NOMO-1 treated with DMSO at 0.1 percent for 48 hours (cell line): ENCODE data around the gene AKTIP.

Experiments
- DNase-seq: peaks from one replicate; lab custom pipeline; 2025; ENCODE audit not compliant: unreplicated experiment; lab: John Stamatoyannopoulos, UW

The AKTIP gene

DNA sequence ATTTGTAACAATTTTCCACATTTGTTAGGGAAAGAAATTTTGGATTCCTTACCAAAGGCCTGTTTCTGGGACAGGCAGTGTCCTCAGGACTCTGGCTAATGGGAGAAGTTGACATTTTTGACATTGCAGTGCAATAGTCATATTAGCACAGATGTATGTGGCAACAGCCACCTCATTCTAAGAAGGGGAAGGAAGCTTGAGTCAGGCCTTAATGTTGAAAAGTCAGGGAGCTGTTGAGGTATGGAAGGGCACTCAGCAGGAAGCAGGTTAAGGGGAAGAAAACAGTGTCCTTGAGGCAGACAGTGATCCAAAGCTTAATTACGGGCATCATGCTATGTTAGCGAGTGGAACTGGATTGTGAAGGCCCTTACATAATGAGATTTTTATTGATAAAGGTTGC is 20.9 kb downstream of the AKTIP start:
- peak; percentile 89 for DNase-seq

DNA sequence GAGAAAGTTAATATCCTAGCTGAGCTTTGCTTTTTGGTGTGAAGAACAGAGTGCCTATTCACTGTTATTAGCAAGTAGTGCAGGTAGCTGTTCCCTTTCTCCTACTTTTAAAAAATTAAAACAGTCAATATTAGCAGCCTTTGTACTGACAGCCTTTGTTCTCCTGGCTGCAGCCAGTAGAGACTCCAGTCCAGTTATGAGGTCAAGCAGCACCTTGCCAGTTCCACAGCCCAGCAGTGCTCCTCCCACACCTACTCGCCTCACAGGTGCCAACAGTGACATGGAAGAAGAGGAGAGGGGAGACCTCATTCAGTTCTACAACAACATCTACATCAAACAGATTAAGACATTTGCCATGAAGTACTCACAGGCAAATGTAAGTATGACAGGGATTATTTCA is 22.6 kb downstream of the AKTIP start:
- no peak for DNase-seq

DNA sequence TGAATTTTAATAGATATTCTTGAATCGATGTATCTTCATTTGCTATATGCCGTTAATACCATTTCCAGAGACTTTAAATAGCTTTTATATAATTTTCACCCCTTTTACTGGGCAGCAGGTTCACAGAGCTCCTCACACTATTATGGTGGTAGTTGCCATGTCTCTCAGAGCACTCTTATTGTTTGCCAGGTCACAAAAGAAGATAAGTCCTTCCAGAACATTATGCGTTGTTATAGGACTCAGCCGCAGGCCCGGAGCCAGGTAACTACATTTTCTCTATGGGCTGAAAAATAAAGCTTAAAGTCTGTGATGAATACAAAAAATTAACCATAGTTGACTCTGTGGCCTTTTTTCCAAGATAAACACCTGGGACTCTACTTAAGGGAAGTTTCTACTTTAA is 24.0 kb downstream of the AKTIP start:
- no peak for DNase-seq

DNA sequence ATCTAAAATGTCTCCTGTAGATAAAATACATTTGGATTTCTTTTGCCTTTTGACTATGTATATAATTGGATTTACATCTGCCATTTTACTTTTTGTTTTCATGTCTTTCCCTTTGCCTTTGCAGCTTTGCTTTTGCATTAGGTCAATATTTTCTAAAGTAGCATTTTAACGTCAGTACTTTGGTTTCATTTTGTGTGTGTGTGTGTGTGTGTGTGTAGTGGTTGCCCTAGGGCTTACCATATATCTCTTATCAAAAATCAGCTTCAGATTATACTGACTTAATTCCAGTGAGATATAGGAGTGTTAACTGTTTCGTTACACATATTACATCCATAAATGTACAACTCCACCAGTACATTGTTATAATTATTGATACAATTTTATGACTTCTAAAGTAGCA is 26.1 kb downstream of the AKTIP start:
- no peak for DNase-seq

DNA sequence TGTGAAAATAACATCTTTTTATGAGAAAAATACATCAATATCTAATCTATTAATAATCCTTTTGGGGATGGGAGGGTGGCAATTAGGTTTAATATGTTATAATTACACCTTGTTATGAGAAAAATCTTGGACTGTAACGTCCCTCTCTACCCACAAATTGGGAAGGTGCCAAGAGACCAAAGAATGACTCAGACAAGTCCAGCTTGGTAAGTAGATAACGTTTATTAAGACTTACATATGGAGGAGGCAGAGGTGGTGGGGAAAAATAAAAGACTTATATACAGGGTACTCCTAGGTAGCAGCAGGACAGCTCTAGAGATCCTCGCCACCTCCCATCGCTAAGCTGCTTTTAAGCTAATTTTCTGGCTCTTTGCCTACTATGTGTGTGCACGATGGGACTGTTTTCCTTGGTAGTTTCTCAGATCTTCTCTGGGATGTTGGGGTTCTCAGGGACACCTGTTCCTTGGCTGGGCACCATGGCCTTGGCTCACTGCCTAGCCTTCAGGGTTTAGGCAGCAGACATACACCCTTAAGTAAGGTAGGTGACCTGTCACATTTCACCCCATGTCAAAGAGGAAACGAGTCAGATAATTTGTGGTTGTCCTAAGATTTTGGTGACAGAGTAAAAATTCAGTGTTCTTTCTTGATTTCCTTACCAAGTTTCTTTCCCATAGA is 37.3 kb downstream of the AKTIP start:
- no peak for DNase-seq

DNA sequence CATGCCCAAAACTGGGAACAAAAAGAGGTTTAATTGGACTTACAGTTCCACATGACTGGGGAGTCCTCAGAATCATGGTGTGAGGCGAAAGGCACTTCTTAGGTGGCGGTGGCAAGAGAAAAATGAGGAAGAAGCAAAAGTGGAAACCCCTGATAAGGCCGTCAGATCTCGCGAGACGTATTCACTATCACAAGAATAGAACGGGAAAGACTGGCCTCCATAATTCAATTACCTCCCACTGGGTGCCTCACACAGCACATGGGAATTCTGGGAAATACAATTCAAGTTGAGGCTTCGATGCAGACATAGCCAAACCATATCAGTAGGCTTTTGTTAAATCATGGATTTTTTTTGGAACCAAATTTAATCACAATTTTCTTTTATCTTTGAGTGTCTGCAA is 44.4 kb downstream of the AKTIP start:
- DNase-seq = no peak

DNA sequence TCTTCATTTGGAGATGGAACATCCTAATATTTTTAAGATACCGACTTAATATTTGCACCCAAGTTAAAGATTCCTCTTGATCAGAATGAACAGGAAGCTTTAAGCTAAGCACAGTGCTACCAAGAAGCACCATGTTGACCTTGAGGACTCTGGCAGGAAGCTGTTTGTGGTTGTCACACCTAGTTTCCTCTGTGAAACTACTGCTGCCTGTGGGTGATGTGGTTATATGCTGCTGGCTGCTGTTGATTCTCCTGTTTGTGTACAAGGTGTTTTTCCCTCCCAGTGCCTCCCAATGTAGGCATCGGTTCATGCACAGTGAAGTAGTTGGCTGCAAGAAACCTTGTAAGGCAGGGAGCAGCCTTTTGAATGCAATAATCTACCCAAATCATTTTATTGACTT is 45.3 kb downstream of the AKTIP start:
- DNase-seq = no peak

DNA sequence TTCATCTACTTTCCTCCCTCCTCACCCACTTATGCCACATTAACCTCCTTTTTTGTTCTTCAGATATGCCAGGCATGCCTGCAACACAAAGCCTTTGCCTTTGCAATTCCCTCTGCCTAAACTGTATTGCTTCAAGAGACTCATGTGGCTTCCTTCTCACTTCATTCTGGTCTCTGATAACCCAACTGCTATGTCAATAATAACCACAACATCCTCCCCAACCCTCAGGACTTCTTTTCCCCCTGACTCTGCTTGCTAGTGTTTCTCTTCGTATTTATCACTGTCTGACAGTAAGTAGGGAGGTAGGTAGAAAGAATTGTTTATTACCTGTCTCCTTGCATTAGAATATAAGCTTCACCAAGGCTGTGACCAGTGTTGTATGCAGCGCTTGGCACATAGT is 46.4 kb downstream of the AKTIP start:
- no peak for DNase-seq

DNA sequence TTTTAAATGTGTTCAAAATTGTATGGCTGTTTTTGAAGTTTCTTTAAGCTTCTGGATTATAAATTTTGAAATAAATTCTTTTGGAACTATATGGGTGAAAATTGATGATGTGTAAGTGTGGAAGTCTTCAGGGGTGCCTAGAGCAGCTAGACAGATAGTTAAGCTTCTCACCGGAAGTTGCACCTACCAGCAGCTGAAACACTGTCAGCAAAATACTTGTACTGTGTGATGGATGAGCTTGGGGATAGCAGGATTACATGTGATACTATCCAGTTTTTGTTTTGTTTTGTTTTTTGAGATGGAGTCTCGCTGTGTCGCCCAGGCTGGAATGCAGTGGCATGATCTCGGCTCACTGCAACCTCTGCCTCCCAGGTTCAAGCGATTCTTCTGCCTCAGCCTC is 49.1 kb downstream of the AKTIP start:
- DNase-seq = no peak

DNA sequence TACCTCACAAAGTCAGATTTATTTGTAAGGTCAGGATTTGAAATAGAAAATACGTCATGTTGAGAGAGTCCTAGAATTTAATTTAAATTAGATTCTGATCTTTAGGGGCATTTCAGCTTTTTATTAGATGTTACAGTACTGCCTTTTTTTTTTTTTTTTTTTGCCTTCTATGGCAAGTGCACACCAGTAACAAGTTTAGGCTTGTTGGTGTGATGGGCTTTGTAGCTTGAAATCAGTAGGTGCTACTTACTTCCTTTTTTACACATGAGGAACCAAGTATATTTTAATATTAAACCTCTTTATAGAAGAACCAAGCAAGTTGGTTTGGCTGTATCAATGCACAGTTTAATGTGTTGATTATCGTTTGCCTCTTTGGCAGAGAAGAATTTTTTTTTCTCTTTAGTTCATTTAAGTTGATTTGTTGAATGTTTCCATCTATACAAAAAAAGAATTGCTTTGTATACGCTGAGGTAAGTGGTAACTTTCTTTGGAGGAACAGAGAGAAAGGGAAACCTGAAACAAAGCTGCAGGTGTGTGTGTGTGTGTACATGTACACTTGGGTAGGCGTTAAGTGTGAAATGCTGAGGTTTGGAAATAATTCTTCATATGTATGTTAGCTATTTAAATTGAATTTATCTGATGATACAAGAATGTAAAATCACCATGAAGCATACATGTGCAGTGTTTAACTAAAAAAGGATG is 53.0 kb downstream of the AKTIP start:
- peak; percentile 27 for DNase-seq

DNA sequence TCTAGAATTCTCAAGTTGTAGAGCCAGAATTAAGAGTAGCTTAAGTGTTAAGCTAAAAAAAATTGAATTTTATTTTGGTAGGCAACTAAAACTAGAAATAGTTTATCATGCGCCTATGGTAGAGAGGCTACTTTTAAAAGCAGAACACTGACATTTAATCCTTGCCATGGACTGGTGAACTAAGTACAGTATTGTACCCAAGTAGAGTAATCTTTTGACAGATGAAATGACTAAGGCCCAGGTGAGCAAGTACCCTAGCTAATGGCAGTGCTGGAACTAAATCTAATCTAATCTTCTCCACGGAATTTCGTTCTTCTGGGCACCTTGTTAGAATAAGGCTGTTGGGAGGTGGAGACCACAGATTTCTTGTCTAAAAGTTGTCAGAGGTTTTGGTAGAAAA is 56.9 kb downstream of the AKTIP start:
- no peak for DNase-seq

DNA sequence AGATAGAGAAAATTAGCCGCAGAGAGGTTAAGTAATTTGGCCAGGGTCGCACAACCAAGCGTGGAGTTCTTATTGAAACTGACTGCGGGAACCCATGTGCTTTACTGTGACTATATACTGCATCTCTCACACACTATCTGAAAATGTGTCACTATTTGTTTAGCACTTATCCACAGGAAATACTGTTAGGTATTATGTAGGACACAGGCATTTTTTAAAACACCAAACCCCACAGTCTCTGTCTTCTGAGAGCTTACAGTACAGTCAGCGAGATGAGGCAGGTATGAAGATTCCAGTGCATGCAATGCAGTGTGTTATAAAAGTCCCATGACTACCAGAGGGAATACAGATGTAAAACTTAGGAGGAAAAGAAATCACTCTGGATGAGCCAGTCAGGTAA is 57.5 kb downstream of the AKTIP start:
- DNase-seq = no peak
